ENCODE data around the gene KRTAP4-6.
"Not testable (repeated sequence)": the region's sequence is repeated elsewhere in the genome, so short reads cannot be mapped to it uniquely, and the experiment has no call there.

DNA sequence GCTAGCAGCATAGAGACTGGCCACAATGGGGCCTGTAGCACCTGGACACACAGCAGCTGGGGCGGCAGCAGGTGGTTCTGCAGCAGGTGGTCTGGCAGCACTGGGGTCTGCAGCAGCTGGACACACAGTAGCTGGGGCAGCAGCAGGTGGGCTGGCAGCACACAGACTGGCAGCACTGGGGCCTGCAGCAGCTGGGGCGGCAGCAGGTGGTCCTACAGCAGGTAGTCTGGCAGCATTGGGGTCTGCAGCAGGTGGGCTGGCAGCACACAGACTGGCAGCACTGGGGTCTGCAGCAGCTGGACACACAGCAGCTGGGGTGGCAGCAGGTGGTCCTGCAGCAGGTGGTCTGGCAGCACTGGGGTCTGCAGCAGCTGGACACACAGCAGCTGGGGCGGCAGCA, 19.8 kb upstream of the KRTAP4-6 start:
- TF ChIP-seq EZH2 (IDR thresholded peaks at IDR 0.05; ENCODE audit: insufficient read depth, poor library complexity, severe bottlenecking); EZH2phosphoT487 (IDR thresholded peaks at IDR 0.05; ENCODE audit: insufficient read depth, low read depth): not testable (repeated sequence)
